Measurements from ENCODE around the gene AP5S1.
"Not testable (repeated sequence)": the region's sequence is repeated elsewhere in the genome, so short reads cannot be mapped to it uniquely, and the experiment has no call there.

AP5S1 gene

GRCh38 chr20:3820048-3820900 is at the start of gene AP5S1:
Gene AP5S1, plus strand, starts transcription at chr20:3820547. Its CDS starts 1,571 bp downstream, at chr20:3822118.
- DNase-seq, result peak; percentile 87 to 100 (median 96)

GRCh38 chr20:3771552-3772058 is 48.7 kb upstream of the AP5S1 start:
- no peak for DNase-seq

GRCh38 chr20:3775457-3776108 is 44.8 kb upstream of the AP5S1 start:
- no peak for DNase-seq

- no peak for DNase-seq
Measured at GRCh38 chr20:3777381-3777715, 43.0 kb upstream of the AP5S1 start.

GRCh38 chr20:3777716-3778629 is 42.4 kb upstream of the AP5S1 start:
- peak in 2 of 14 donors; percentile 17 to 21 for DNase-seq

- no peak for DNase-seq
Measured at GRCh38 chr20:3778976-3779375, 41.4 kb upstream of the AP5S1 start.

- DNase-seq, result peak in 12 of 14 donors; percentile 28 to 90 (median 58)
Measured at GRCh38 chr20:3781153-3781910, 39.0 kb upstream of the AP5S1 start, which contains the start of gene SPEF1. Gene SPEF1, minus strand, starts transcription at chr20:3781448. Its CDS starts 161 bp downstream, at chr20:3781287.

GRCh38 chr20:3782597-3782996 is 37.8 kb upstream of the AP5S1 start:
- no peak for DNase-seq

GRCh38 chr20:3783068-3783489 is 37.3 kb upstream of the AP5S1 start:
- DNase-seq, result no peak

- peak in 5 of 14 donors; percentile 20 to 61 (median 45) for DNase-seq
Measured at GRCh38 chr20:3783511-3784195, 36.7 kb upstream of the AP5S1 start.

GRCh38 chr20:3784216-3784853 is 36.0 kb upstream of the AP5S1 start:
- no peak for DNase-seq

- no peak for DNase-seq
Measured at GRCh38 chr20:3784863-3785239, 35.5 kb upstream of the AP5S1 start.

- DNase-seq, result no peak
Measured at GRCh38 chr20:3785240-3786125, 34.9 kb upstream of the AP5S1 start.

- DNase-seq, result peak in 4 of 14 donors; percentile 17 to 47 (median 40)
Measured at GRCh38 chr20:3786126-3786484, 34.2 kb upstream of the AP5S1 start.

GRCh38 chr20:3786665-3787323 is 33.6 kb upstream of the AP5S1 start, which contains the start of gene CENPB:
Gene CENPB, minus strand, starts transcription at chr20:3786740. Its CDS starts 257 bp downstream, at chr20:3786483.
- peak in 13 of 14 donors; percentile 47 to 93 (median 72) for DNase-seq

GRCh38 chr20:3787324-3788014 is 32.9 kb upstream of the AP5S1 start:
- no peak for DNase-seq

GRCh38 chr20:3788685-3789155 is 31.6 kb upstream of the AP5S1 start:
- no peak for DNase-seq

GRCh38 chr20:3789201-3789600 is 31.1 kb upstream of the AP5S1 start:
- DNase-seq, result not testable (repeated sequence)
